GM12878 (cell line): ENCODE results near the gene ADCY7. TPM values are rescaled to one million over a fixed set of nuclear protein-coding genes. Genes with fewer than 3 reads are reported as not detected.

Source experiments
- GATAD2B ChIP-seq: fragments of 450-650 bp; conservative IDR thresholded peaks from 2 replicates; pipeline ENCODE4 v1.6.1; 2017; ENCODE audit warnings: low read depth, mild to moderate bottlenecking, moderate library complexity
- IRF4 ChIP-seq: IDR thresholded peaks from 2 replicates; pipeline ENCODE4 v1.6.1; 2011; ENCODE audit warnings: low read depth, low read length
- MTA3 ChIP-seq: IDR thresholded peaks from 2 replicates; pipeline ENCODE4 v1.6.1; 2012; ENCODE audit warnings: low read length, inconsistent platforms, borderline replicate concordance
- TCF3 ChIP-seq: IDR thresholded peaks from 2 replicates; pipeline ENCODE4 v1.6.1; 2012; ENCODE audit warnings: low read depth, mild to moderate bottlenecking, low read length, borderline replicate concordance; ENCODE audit not compliant: insufficient read depth
- polyA plus RNA-seq, 11 experiments: library from polyadenylated mRNA; depleted of rRNA in 4 of 11; unstranded in 6 of 11; stranded (reverse) in 5 of 11; fragments of >200 nt; fragmentation: Nextera tagmentation in 4 of 11; fragmentation: Illumina TruSeq in 1 of 11; extraction: Ambion mirVana in 4 of 11; extraction: Trizol in 1 of 11; gene quantifications; 1 replicate in 1 of 11; 2 replicates in 10 of 11; pipeline versions ENCODE4 v1.2.1 to v1.2.3, GENCODE V29; 2011 to 2016; ENCODE audit warnings: inconsistent platforms in 2 of 11, missing spikeins in 2 of 11, low read depth in 1 of 11
- total RNA-seq, 4 experiments: library from RNA; depleted of rRNA in 3 of 4; stranded (reverse); fragments of >200 nt in 3 of 4; fragmentation: Illumina TruSeq in 1 of 4; extraction: Trizol in 1 of 4; gene quantifications; 2 replicates each; pipeline versions ENCODE4 v1.2.1 to v1.2.3, GENCODE V29; 2013 to 2021
- TF ChIP-seq, protein P1 (sequence below): IDR thresholded peaks from 2 replicates; pipeline ENCODE4 v1.6.1; 2012; ENCODE audit warnings: improper control_type of control experiment, low read depth, low read length; ENCODE audit not compliant: insufficient replicate concordance
- TF ChIP-seq, protein P2 (sequence below): fragments of 450-650 bp; IDR thresholded peaks from 2 replicates; pipeline ENCODE4 v1.6.1; 2017; ENCODE audit warnings: mild to moderate bottlenecking, moderate library complexity
- TF ChIP-seq, protein P3 (sequence below): fragments of 450-650 bp; IDR thresholded peaks from 2 replicates; pipeline ENCODE4 v1.6.1; 2014; ENCODE audit warnings: mild to moderate bottlenecking
- TF ChIP-seq, protein P4 (sequence below): IDR thresholded peaks from 2 replicates; pipeline ENCODE4 v1.6.1; 2012; ENCODE audit warnings: mild to moderate bottlenecking, low read depth, low read length
- TF ChIP-seq, protein P5 (sequence below): fragments of 450-650 bp; IDR thresholded peaks from 2 replicates; pipeline ENCODE4 v1.6.1; 2017; ENCODE audit warnings: mild to moderate bottlenecking

Gene ADCY7
- total and polyA plus RNA-seq, 10 of the 15 experiments (the other 5 are each of a cell fraction or from before 2014, with no cell fraction given): 1.2 to 87.9 (median 24.4) TPM

DNA sequence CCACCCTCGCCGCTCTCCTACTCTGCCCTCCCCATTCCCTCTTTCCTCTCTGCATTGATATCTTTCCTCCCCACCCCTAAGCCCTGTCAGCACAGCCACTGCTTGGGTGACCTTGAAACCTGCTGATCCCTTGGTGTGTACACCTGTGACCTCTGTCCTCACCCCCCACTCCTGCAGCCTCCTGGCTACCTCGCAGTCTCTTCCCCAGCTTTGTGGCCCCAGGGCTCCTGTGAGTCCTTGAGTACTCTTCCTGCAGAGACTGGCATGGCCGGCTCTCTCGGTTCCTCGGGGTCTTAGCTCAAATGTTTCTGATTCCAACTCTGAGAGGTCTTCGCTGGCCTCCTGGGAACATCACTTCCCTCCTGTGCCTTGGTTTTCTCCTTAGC is 31.7 kb downstream of the ADCY7 start (continued):
- TF ChIP-seq, protein P1, sequence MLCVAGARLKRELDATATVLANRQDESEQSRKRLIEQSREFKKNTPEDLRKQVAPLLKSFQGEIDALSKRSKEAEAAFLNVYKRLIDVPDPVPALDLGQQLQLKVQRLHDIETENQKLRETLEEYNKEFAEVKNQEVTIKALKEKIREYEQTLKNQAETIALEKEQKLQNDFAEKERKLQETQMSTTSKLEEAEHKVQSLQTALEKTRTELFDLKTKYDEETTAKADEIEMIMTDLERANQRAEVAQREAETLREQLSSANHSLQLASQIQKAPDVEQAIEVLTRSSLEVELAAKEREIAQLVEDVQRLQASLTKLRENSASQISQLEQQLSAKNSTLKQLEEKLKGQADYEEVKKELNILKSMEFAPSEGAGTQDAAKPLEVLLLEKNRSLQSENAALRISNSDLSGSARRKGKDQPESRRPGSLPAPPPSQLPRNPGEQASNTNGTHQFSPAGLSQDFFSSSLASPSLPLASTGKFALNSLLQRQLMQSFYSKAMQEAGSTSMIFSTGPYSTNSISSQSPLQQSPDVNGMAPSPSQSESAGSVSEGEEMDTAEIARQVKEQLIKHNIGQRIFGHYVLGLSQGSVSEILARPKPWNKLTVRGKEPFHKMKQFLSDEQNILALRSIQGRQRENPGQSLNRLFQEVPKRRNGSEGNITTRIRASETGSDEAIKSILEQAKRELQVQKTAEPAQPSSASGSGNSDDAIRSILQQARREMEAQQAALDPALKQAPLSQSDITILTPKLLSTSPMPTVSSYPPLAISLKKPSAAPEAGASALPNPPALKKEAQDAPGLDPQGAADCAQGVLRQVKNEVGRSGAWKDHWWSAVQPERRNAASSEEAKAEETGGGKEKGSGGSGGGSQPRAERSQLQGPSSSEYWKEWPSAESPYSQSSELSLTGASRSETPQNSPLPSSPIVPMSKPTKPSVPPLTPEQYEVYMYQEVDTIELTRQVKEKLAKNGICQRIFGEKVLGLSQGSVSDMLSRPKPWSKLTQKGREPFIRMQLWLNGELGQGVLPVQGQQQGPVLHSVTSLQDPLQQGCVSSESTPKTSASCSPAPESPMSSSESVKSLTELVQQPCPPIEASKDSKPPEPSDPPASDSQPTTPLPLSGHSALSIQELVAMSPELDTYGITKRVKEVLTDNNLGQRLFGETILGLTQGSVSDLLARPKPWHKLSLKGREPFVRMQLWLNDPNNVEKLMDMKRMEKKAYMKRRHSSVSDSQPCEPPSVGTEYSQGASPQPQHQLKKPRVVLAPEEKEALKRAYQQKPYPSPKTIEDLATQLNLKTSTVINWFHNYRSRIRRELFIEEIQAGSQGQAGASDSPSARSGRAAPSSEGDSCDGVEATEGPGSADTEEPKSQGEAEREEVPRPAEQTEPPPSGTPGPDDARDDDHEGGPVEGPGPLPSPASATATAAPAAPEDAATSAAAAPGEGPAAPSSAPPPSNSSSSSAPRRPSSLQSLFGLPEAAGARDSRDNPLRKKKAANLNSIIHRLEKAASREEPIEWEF: no peak
- TF ChIP-seq, protein P2, sequence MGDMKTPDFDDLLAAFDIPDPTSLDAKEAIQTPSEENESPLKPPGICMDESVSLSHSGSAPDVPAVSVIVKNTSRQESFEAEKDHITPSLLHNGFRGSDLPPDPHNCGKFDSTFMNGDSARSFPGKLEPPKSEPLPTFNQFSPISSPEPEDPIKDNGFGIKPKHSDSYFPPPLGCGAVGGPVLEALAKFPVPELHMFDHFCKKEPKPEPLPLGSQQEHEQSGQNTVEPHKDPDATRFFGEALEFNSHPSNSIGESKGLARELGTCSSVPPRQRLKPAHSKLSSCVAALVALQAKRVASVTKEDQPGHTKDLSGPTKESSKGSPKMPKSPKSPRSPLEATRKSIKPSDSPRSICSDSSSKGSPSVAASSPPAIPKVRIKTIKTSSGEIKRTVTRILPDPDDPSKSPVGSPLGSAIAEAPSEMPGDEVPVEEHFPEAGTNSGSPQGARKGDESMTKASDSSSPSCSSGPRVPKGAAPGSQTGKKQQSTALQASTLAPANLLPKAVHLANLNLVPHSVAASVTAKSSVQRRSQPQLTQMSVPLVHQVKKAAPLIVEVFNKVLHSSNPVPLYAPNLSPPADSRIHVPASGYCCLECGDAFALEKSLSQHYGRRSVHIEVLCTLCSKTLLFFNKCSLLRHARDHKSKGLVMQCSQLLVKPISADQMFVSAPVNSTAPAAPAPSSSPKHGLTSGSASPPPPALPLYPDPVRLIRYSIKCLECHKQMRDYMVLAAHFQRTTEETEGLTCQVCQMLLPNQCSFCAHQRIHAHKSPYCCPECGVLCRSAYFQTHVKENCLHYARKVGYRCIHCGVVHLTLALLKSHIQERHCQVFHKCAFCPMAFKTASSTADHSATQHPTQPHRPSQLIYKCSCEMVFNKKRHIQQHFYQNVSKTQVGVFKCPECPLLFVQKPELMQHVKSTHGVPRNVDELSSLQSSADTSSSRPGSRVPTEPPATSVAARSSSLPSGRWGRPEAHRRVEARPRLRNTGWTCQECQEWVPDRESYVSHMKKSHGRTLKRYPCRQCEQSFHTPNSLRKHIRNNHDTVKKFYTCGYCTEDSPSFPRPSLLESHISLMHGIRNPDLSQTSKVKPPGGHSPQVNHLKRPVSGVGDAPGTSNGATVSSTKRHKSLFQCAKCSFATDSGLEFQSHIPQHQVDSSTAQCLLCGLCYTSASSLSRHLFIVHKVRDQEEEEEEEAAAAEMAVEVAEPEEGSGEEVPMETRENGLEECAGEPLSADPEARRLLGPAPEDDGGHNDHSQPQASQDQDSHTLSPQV: no peak
- TF ChIP-seq GATAD2B: no peak
- no peak for TF ChIP-seq TCF3
- no peak for TF ChIP-seq IRF4
- TF ChIP-seq, protein P3, sequence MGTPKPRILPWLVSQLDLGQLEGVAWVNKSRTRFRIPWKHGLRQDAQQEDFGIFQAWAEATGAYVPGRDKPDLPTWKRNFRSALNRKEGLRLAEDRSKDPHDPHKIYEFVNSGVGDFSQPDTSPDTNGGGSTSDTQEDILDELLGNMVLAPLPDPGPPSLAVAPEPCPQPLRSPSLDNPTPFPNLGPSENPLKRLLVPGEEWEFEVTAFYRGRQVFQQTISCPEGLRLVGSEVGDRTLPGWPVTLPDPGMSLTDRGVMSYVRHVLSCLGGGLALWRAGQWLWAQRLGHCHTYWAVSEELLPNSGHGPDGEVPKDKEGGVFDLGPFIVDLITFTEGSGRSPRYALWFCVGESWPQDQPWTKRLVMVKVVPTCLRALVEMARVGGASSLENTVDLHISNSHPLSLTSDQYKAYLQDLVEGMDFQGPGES: no peak
- TF ChIP-seq, protein P4, sequence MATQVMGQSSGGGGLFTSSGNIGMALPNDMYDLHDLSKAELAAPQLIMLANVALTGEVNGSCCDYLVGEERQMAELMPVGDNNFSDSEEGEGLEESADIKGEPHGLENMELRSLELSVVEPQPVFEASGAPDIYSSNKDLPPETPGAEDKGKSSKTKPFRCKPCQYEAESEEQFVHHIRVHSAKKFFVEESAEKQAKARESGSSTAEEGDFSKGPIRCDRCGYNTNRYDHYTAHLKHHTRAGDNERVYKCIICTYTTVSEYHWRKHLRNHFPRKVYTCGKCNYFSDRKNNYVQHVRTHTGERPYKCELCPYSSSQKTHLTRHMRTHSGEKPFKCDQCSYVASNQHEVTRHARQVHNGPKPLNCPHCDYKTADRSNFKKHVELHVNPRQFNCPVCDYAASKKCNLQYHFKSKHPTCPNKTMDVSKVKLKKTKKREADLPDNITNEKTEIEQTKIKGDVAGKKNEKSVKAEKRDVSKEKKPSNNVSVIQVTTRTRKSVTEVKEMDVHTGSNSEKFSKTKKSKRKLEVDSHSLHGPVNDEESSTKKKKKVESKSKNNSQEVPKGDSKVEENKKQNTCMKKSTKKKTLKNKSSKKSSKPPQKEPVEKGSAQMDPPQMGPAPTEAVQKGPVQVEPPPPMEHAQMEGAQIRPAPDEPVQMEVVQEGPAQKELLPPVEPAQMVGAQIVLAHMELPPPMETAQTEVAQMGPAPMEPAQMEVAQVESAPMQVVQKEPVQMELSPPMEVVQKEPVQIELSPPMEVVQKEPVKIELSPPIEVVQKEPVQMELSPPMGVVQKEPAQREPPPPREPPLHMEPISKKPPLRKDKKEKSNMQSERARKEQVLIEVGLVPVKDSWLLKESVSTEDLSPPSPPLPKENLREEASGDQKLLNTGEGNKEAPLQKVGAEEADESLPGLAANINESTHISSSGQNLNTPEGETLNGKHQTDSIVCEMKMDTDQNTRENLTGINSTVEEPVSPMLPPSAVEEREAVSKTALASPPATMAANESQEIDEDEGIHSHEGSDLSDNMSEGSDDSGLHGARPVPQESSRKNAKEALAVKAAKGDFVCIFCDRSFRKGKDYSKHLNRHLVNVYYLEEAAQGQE: no peak
- TF ChIP-seq, protein P5, sequence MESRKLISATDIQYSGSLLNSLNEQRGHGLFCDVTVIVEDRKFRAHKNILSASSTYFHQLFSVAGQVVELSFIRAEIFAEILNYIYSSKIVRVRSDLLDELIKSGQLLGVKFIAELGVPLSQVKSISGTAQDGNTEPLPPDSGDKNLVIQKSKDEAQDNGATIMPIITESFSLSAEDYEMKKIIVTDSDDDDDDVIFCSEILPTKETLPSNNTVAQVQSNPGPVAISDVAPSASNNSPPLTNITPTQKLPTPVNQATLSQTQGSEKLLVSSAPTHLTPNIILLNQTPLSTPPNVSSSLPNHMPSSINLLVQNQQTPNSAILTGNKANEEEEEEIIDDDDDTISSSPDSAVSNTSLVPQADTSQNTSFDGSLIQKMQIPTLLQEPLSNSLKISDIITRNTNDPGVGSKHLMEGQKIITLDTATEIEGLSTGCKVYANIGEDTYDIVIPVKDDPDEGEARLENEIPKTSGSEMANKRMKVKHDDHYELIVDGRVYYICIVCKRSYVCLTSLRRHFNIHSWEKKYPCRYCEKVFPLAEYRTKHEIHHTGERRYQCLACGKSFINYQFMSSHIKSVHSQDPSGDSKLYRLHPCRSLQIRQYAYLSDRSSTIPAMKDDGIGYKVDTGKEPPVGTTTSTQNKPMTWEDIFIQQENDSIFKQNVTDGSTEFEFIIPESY: no peak
- TF ChIP-seq MTA3: no peak
